Upper lobe of left lung (tissue), 4 donors: ENCODE results near the gene GLI3.

ENCODE experiments used
- CTCF ChIP-seq, 6 experiments: fragments of 450-650 bp in 4 of 6; fragments of 200-600 bp in 2 of 6; sonication (generic) in 2 of 6; IDR thresholded peaks; one replicate each; pipeline ENCODE4 v1.5.1; 2016 to 2019; ENCODE audit warnings: antibody characterized with exemption in 6 of 6
- EP300 ChIP-seq, 4 donors: sonication (generic); formaldehyde crosslinking; IDR thresholded peaks; one replicate each; pipeline ENCODE4 v1.5.1; 2017; ENCODE audit warnings: antibody characterized with exemption in 4 of 4, control low read depth in 2 of 4
- POLR2A ChIP-seq, 4 donors: fragments of 450-650 bp; IDR thresholded peaks; one replicate each; pipeline ENCODE4 v1.5.1; 2016 to 2017; ENCODE audit warnings: antibody characterized with exemption in 4 of 4, mild to moderate bottlenecking in 2 of 4
- POLR2AphosphoS5 ChIP-seq, 2 donors: sonication (generic); formaldehyde crosslinking; IDR thresholded peaks; one replicate each; pipeline ENCODE4 v1.5.1; 2017; ENCODE audit warnings: antibody characterized with exemption in 2 of 2

GRCh38 chr7:42120191-42120590, 116.8 kb downstream of the GLI3 start:
- TF ChIP-seq POLR2A (IDR thresholded peaks at IDR 0.05) = no peak
- no peak for TF ChIP-seq POLR2AphosphoS5 (IDR thresholded peaks at IDR 0.05)
- no peak for TF ChIP-seq CTCF (IDR thresholded peaks at IDR 0.05)
- TF ChIP-seq EP300 (IDR thresholded peaks at IDR 0.05) = no peak
